K562 (cell line): Measurements from ENCODE around the gene ARMC8. TPM values are rescaled to one million over a fixed set of nuclear protein-coding genes. Genes with fewer than 3 reads are reported as not detected.

ENCODE experiments used
- BDP1 ChIP-seq: IDR thresholded peaks from 3 replicates; pipeline ENCODE4 v1.6.1; 2011; ENCODE audit not compliant: insufficient read length, insufficient read depth
- BMI1 ChIP-seq: fragments of 150-350 bp; IDR thresholded peaks from 2 replicates; pipeline ENCODE4 v1.6.1; 2014; ENCODE audit warnings: low read length
- CBFA2T2 ChIP-seq: fragments of 450-650 bp; conservative IDR thresholded peaks from 2 replicates; pipeline ENCODE4 v1.6.1; 2017; ENCODE audit warnings: mild to moderate bottlenecking
- ELF1 ChIP-seq: fragments of 200-800 bp; sonication (Bioruptor generic); IDR thresholded peaks from 2 replicates; pipeline ENCODE4 v1.6.1; 2016; ENCODE audit warnings: missing genetic modification characterization, missing compliant biosample characterization
- KLF10 ChIP-seq: fragments of 250-450 bp; sonication (Bioruptor Pico); IDR thresholded peaks from 2 replicates; pipeline ENCODE4 v1.6.1; 2021; ENCODE audit warnings: matching md5 sums
- L3MBTL2 ChIP-seq: fragments of 450-650 bp; IDR thresholded peaks from 2 replicates; pipeline ENCODE4 v1.6.1; 2016; ENCODE audit warnings: mild to moderate bottlenecking, moderate library complexity
- MAFG ChIP-seq: fragments of 450-650 bp; conservative IDR thresholded peaks from 2 replicates; pipeline ENCODE4 v1.6.1; 2016; ENCODE audit warnings: missing genetic modification characterization, missing compliant biosample characterization
- MAZ ChIP-seq, 2 experiments: fragments of 450-650 bp in 1 of 2; sonication (generic) in 1 of 2; formaldehyde crosslinking; IDR thresholded peaks in 1 of 2; conservative IDR thresholded peaks in 1 of 2; 2 replicates each; pipeline versions ENCODE4 v1.4.0 to v1.5.0; 2020; ENCODE audit warnings: mild to moderate bottlenecking in 1 of 2, missing genetic modification reagents in 1 of 2
- SRF ChIP-seq, 2 experiments: fragments of 250-450, 450-650 bp in 1 of 2; sonication (Bioruptor Pico) in 1 of 2; sonication (generic) in 1 of 2; formaldehyde crosslinking; IDR thresholded peaks; 2 replicates each; pipeline versions ENCODE4 v1.5.0 to v1.5.1; 2020 to 2022; ENCODE audit warnings: mild to moderate bottlenecking in 1 of 2, missing genetic modification reagents in 1 of 2
- TEAD4 ChIP-seq, 2 experiments: sonication (generic) in 1 of 2; formaldehyde crosslinking in 1 of 2; IDR thresholded peaks; 2 replicates each; pipeline versions ENCODE4 v1.6.1 to v1.8.0; 2012 to 2022; ENCODE audit warnings: borderline replicate concordance in 1 of 2, inconsistent platforms in 1 of 2, low read length in 1 of 2, mild to moderate bottlenecking in 1 of 2, missing genetic modification reagents in 1 of 2
- ZSCAN32 ChIP-seq: fragments of 450-650 bp; formaldehyde crosslinking; IDR thresholded peaks from 2 replicates; pipeline ENCODE4 v1.4.0; 2020; ENCODE audit warnings: mild to moderate bottlenecking, moderate library complexity
- polyA plus RNA-seq, 8 experiments: library from polyadenylated mRNA; depleted of rRNA in 4 of 8; stranded (reverse) in 5 of 8; unstranded in 3 of 8; fragments of >200 nt; fragmentation: Nextera tagmentation in 2 of 8; fragmentation: Illumina TruSeq in 1 of 8; extraction: Ambion mirVana in 2 of 8; extraction: Trizol in 1 of 8; gene quantifications; 2 replicates each; pipeline versions ENCODE4 v1.2.1 to v1.2.3, GENCODE V29; 2011 to 2014; ENCODE audit warnings: inconsistent platforms in 1 of 8, missing spikeins in 1 of 8
- total RNA-seq, 7 experiments: library from RNA; depleted of rRNA in 6 of 7; stranded (reverse); fragments of >200 nt in 6 of 7; fragmentation: Illumina TruSeq in 2 of 7; extraction: Trizol in 2 of 7; gene quantifications; 2 replicates each; pipeline versions ENCODE4 v1.2.1 to v1.2.3, GENCODE V29; 2011 to 2021; ENCODE audit warnings: low replicate concordance in 1 of 7
- TF ChIP-seq, protein P1 (sequence below): fragments of 250-450 bp; sonication (Bioruptor Pico); IDR thresholded peaks from 2 replicates; pipeline ENCODE4 v1.4.0; 2020; ENCODE audit warnings: borderline replicate concordance
- TF ChIP-seq, protein P2 (sequence below): sonication (generic); formaldehyde crosslinking; IDR thresholded peaks from 2 replicates; pipeline ENCODE4 v1.8.1; 2023; ENCODE audit warnings: mild to moderate bottlenecking, missing genetic modification reagents, moderate library complexity
- TF ChIP-seq, protein P3 (sequence below), 3 experiments: IDR thresholded peaks in 2 of 3; conservative IDR thresholded peaks in 1 of 3; 2 replicates each; pipeline ENCODE4 v1.5.1; 2011 to 2012; ENCODE audit warnings: low read length in 3 of 3, mild to moderate bottlenecking in 3 of 3, control low read depth in 2 of 3, improper control_type of control experiment in 1 of 3, inconsistent platforms in 1 of 3, low read depth in 1 of 3, mixed read lengths in 1 of 3, moderate library complexity in 1 of 3; ENCODE audit not compliant: insufficient read depth in 2 of 3
- TF ChIP-seq, protein P4 (sequence below): fragments of 450-650 bp; formaldehyde crosslinking; IDR thresholded peaks from 2 replicates; pipeline ENCODE4 v1.4.0; 2022; ENCODE audit warnings: missing genetic modification characterization
- TF ChIP-seq, protein P5 (sequence below): fragments of 200-800 bp; sonication (Bioruptor generic); IDR thresholded peaks from 2 replicates; pipeline ENCODE4 v1.6.1; 2016; ENCODE audit warnings: missing genetic modification characterization, missing compliant biosample characterization

The ARMC8 gene
- total and polyA plus RNA-seq, 9 of the 15 experiments (the other 6 are each of a cell fraction or from before 2014, with no cell fraction given) = 22.4 to 76.1 (median 37.3) TPM

DNA sequence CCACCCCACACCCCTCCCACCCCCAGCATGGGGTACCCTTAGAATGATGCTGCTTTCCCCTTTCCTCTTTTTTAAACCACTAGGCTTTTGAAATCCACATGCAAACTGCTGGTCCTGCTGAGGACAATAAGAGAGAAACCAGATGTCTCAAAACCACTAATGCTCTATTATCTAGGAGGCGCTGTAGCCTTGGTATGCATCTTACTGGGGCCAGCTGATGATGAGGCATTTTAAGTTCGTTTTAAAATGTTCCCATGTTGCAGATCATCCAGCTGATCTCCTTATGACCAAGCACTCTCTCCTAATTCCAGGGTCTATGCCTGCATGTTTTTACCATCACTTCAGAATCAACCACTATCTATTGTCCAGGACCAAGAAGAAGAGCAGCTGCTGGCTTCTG is 141.2 kb downstream of the ARMC8 start (continued):
- TF ChIP-seq, protein P1, sequence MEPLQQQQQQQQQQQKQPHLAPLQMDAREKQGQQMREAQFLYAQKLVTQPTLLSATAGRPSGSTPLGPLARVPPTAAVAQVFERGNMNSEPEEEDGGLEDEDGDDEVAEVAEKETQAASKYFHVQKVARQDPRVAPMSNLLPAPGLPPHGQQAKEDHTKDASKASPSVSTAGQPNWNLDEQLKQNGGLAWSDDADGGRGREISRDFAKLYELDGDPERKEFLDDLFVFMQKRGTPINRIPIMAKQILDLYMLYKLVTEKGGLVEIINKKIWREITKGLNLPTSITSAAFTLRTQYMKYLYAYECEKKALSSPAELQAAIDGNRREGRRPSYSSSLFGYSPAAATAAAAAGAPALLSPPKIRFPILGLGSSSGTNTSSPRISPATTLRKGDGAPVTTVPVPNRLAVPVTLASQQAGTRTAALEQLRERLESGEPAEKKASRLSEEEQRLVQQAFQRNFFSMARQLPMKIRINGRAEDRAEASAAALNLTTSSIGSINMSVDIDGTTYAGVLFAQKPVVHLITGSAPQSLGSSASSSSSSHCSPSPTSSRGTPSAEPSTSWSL (CRISPR knock-in tag) = no peak
- TF ChIP-seq L3MBTL2 (no peak), MAZ (CRISPR knock-in tag; conservative IDR thresholded peaks at IDR 0.05 in 1 of 2, IDR thresholded peaks at IDR 0.05 in 1 of 2) (no peak), KLF10 (CRISPR knock-in tag) (no peak), CBFA2T2 (no peak), TEAD4 (IDR thresholded peaks at IDR 0.05; ENCODE audit: low read length) (0 out of 2 replicates have a peak, but pooled peaks have one; percentile 30), TEAD4 (CRISPR knock-in tag; IDR thresholded peaks at IDR 0.05; ENCODE audit: borderline replicate concordance) (no peak), BMI1 (no peak), BDP1 (no peak), SRF (CRISPR knock-in tag; IDR thresholded peaks at IDR 0.05) (no peak), ZSCAN32 (CRISPR knock-in tag) (no peak), MAFG (peak; percentile 35; the same call in 1 of the 2 replicates), ELF1 (no peak)
- TF ChIP-seq, protein P2, sequence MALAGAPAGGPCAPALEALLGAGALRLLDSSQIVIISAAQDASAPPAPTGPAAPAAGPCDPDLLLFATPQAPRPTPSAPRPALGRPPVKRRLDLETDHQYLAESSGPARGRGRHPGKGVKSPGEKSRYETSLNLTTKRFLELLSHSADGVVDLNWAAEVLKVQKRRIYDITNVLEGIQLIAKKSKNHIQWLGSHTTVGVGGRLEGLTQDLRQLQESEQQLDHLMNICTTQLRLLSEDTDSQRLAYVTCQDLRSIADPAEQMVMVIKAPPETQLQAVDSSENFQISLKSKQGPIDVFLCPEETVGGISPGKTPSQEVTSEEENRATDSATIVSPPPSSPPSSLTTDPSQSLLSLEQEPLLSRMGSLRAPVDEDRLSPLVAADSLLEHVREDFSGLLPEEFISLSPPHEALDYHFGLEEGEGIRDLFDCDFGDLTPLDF (CRISPR knock-in tag) = no peak
- TF ChIP-seq, protein P3, sequence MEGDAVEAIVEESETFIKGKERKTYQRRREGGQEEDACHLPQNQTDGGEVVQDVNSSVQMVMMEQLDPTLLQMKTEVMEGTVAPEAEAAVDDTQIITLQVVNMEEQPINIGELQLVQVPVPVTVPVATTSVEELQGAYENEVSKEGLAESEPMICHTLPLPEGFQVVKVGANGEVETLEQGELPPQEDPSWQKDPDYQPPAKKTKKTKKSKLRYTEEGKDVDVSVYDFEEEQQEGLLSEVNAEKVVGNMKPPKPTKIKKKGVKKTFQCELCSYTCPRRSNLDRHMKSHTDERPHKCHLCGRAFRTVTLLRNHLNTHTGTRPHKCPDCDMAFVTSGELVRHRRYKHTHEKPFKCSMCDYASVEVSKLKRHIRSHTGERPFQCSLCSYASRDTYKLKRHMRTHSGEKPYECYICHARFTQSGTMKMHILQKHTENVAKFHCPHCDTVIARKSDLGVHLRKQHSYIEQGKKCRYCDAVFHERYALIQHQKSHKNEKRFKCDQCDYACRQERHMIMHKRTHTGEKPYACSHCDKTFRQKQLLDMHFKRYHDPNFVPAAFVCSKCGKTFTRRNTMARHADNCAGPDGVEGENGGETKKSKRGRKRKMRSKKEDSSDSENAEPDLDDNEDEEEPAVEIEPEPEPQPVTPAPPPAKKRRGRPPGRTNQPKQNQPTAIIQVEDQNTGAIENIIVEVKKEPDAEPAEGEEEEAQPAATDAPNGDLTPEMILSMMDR (IDR thresholded peaks at IDR 0.05 in 2 of 3, conservative IDR thresholded peaks at IDR 0.05 in 1 of 3; ENCODE audit: insufficient read depth in 2 of 3, low read depth in 1 of 3, low read length in 3 of 3) = peak; percentile 15 to 45 (median 37); a peak in 3 of 6 replicates
- TF ChIP-seq, protein P4, sequence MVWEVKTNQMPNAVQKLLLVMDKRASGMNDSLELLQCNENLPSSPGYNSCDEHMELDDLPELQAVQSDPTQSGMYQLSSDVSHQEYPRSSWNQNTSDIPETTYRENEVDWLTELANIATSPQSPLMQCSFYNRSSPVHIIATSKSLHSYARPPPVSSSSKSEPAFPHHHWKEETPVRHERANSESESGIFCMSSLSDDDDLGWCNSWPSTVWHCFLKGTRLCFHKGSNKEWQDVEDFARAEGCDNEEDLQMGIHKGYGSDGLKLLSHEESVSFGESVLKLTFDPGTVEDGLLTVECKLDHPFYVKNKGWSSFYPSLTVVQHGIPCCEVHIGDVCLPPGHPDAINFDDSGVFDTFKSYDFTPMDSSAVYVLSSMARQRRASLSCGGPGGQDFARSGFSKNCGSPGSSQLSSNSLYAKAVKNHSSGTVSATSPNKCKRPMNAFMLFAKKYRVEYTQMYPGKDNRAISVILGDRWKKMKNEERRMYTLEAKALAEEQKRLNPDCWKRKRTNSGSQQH (CRISPR knock-in tag) = no peak
- TF ChIP-seq, protein P5, sequence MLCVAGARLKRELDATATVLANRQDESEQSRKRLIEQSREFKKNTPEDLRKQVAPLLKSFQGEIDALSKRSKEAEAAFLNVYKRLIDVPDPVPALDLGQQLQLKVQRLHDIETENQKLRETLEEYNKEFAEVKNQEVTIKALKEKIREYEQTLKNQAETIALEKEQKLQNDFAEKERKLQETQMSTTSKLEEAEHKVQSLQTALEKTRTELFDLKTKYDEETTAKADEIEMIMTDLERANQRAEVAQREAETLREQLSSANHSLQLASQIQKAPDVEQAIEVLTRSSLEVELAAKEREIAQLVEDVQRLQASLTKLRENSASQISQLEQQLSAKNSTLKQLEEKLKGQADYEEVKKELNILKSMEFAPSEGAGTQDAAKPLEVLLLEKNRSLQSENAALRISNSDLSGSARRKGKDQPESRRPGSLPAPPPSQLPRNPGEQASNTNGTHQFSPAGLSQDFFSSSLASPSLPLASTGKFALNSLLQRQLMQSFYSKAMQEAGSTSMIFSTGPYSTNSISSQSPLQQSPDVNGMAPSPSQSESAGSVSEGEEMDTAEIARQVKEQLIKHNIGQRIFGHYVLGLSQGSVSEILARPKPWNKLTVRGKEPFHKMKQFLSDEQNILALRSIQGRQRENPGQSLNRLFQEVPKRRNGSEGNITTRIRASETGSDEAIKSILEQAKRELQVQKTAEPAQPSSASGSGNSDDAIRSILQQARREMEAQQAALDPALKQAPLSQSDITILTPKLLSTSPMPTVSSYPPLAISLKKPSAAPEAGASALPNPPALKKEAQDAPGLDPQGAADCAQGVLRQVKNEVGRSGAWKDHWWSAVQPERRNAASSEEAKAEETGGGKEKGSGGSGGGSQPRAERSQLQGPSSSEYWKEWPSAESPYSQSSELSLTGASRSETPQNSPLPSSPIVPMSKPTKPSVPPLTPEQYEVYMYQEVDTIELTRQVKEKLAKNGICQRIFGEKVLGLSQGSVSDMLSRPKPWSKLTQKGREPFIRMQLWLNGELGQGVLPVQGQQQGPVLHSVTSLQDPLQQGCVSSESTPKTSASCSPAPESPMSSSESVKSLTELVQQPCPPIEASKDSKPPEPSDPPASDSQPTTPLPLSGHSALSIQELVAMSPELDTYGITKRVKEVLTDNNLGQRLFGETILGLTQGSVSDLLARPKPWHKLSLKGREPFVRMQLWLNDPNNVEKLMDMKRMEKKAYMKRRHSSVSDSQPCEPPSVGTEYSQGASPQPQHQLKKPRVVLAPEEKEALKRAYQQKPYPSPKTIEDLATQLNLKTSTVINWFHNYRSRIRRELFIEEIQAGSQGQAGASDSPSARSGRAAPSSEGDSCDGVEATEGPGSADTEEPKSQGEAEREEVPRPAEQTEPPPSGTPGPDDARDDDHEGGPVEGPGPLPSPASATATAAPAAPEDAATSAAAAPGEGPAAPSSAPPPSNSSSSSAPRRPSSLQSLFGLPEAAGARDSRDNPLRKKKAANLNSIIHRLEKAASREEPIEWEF (CRISPR knock-in tag) = no peak
